Measurements from ENCODE around the gene DIPK1C. TPM values are rescaled to one million over a fixed set of nuclear protein-coding genes. Genes with fewer than 3 reads are reported as not detected.

DIPK1C gene
- total and polyA plus RNA-seq, 2 experiments from 2014 or later, result 0.07 TPM; not detected in 1

DNA sequence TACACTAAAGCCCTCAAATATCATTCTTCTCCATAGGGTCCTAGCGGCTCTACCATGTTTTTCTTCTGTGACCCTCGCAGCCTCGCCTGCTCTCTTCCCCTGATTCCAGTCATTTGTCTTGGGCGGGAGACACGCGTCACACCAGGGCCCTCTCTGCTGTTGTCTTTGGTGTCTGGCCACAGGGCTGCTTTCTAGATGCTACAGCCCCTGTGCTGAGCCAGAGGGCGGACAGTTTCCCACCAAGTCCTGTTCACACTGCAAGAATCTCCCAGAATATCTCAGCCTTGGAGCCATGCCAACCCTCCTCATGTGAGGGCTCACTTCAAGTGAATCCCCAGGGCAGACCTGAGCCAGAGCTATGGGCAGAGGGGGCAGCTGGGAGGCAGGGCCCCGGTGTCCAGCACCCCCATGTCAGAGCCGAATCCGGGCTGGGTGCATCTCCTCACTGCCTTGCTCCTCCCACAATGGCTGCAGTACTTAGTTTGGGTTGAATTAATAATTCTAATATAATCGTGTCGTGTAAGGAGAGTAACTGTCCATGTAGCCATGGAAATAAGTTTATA is 42.1 kb downstream of the DIPK1C start:
- Mint-ChIP-seq H3K27ac (no peak overlapping the region), H3K9me3 (no peaks in the 10 kb centered on the region), H3K4me3 (no peak overlapping the region), H3K4me1 (peaks cover 11% of the 10 kb centered on the region), H3K27me3 (ENCODE audit: insufficient read depth, low read depth, poor library complexity) (peaks cover 6% of the 10 kb centered on the region), H3K36me3 (ENCODE audit: low read depth) (no peaks in the 10 kb centered on the region)
- H3K9me2 ChIP-seq (ENCODE audit: insufficient read depth), result 0 out of 2 replicates have a peak, but pooled peaks cover 1% of the 10 kb centered on the region
- H3K27me3 ChIP-seq (ENCODE audit: insufficient read depth), result no peaks in the 10 kb centered on the region
- H2AFZ ChIP-seq, result no peak overlapping the region
- H3K36me3 ChIP-seq (ENCODE audit: insufficient read depth), result no peaks in the 10 kb centered on the region
- H3F3A ChIP-seq (replicated peaks; ENCODE audit: low read depth), result no peaks in the 10 kb centered on the region
- H3K4me1 ChIP-seq (ENCODE audit: insufficient read depth), result no peaks in the 10 kb centered on the region
- ATAC-seq (no peak), DNase-seq (ENCODE audit: low spot score) (no peak)
- no peaks in the 10 kb centered on the region for H3K79me2 ChIP-seq (replicated peaks; ENCODE audit: insufficient read depth)
- H4K20me1 ChIP-seq (replicated peaks; ENCODE audit: insufficient read depth), result no peaks in the 10 kb centered on the region
- H3K27ac ChIP-seq (ENCODE audit: low read depth), result no peak overlapping the region
- TF ChIP-seq, protein P1, sequence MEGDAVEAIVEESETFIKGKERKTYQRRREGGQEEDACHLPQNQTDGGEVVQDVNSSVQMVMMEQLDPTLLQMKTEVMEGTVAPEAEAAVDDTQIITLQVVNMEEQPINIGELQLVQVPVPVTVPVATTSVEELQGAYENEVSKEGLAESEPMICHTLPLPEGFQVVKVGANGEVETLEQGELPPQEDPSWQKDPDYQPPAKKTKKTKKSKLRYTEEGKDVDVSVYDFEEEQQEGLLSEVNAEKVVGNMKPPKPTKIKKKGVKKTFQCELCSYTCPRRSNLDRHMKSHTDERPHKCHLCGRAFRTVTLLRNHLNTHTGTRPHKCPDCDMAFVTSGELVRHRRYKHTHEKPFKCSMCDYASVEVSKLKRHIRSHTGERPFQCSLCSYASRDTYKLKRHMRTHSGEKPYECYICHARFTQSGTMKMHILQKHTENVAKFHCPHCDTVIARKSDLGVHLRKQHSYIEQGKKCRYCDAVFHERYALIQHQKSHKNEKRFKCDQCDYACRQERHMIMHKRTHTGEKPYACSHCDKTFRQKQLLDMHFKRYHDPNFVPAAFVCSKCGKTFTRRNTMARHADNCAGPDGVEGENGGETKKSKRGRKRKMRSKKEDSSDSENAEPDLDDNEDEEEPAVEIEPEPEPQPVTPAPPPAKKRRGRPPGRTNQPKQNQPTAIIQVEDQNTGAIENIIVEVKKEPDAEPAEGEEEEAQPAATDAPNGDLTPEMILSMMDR (conservative IDR thresholded peaks at IDR 0.05; ENCODE audit: low read depth in 2 of 2), result no peak
- TF ChIP-seq, protein P2, sequence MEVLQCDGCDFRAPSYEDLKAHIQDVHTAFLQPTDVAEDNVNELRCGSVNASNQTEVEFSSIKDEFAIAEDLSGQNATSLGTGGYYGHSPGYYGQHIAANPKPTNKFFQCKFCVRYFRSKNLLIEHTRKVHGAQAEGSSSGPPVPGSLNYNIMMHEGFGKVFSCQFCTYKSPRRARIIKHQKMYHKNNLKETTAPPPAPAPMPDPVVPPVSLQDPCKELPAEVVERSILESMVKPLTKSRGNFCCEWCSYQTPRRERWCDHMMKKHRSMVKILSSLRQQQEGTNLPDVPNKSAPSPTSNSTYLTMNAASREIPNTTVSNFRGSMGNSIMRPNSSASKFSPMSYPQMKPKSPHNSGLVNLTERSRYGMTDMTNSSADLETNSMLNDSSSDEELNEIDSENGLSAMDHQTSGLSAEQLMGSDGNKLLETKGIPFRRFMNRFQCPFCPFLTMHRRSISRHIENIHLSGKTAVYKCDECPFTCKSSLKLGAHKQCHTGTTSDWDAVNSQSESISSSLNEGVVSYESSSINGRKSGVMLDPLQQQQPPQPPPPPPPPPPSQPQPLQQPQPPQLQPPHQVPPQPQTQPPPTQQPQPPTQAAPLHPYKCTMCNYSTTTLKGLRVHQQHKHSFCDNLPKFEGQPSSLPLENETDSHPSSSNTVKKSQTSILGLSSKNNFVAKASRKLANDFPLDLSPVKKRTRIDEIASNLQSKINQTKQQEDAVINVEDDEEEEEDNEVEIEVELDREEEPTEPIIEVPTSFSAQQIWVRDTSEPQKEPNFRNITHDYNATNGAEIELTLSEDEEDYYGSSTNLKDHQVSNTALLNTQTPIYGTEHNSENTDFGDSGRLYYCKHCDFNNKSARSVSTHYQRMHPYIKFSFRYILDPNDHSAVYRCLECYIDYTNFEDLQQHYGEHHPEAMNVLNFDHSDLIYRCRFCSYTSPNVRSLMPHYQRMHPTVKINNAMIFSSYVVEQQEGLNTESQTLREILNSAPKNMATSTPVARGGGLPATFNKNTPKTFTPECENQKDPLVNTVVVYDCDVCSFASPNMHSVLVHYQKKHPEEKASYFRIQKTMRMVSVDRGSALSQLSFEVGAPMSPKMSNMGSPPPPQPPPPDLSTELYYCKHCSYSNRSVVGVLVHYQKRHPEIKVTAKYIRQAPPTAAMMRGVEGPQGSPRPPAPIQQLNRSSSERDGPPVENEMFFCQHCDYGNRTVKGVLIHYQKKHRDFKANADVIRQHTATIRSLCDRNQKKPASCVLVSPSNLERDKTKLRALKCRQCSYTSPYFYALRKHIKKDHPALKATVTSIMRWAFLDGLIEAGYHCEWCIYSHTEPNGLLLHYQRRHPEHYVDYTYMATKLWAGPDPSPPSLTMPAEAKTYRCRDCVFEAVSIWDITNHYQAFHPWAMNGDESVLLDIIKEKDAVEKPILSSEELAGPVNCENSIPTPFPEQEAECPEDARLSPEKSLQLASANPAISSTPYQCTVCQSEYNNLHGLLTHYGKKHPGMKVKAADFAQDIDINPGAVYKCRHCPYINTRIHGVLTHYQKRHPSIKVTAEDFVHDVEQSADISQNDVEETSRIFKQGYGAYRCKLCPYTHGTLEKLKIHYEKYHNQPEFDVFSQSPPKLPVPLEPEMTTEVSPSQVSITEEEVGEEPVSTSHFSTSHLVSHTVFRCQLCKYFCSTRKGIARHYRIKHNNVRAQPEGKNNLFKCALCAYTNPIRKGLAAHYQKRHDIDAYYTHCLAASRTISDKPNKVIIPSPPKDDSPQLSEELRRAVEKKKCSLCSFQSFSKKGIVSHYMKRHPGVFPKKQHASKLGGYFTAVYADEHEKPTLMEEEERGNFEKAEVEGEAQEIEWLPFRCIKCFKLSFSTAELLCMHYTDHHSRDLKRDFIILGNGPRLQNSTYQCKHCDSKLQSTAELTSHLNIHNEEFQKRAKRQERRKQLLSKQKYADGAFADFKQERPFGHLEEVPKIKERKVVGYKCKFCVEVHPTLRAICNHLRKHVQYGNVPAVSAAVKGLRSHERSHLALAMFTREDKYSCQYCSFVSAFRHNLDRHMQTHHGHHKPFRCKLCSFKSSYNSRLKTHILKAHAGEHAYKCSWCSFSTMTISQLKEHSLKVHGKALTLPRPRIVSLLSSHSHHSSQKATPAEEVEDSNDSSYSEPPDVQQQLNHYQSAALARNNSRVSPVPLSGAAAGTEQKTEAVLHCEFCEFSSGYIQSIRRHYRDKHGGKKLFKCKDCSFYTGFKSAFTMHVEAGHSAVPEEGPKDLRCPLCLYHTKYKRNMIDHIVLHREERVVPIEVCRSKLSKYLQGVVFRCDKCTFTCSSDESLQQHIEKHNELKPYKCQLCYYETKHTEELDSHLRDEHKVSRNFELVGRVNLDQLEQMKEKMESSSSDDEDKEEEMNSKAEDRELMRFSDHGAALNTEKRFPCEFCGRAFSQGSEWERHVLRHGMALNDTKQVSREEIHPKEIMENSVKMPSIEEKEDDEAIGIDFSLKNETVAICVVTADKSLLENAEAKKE (CRISPR knock-in tag; IDR thresholded peaks at IDR 0.05), result no peak
- TF ChIP-seq, protein P3, sequence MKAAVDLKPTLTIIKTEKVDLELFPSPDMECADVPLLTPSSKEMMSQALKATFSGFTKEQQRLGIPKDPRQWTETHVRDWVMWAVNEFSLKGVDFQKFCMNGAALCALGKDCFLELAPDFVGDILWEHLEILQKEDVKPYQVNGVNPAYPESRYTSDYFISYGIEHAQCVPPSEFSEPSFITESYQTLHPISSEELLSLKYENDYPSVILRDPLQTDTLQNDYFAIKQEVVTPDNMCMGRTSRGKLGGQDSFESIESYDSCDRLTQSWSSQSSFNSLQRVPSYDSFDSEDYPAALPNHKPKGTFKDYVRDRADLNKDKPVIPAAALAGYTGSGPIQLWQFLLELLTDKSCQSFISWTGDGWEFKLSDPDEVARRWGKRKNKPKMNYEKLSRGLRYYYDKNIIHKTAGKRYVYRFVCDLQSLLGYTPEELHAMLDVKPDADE (IDR thresholded peaks at IDR 0.05), result no peak
- TF ChIP-seq CREB1 (CRISPR knock-in tag; IDR thresholded peaks at IDR 0.05; ENCODE audit: low read depth), result no peak
- H3K4me3 ChIP-seq, result no peak overlapping the region
- H3K4me2 ChIP-seq, result no peak overlapping the region
